AG08396 (cell line): ENCODE results near the gene BRI3BP.
"Not testable (repeated sequence)": the region's sequence is repeated elsewhere in the genome, so short reads cannot be mapped to it uniquely, and the experiment has no call there.

ENCODE experiments used
- DNase-seq: peaks from one replicate; pipeline ENCODE4 v3.0.0; 2012; ENCODE audit warnings: low spot score, mixed read lengths

Gene BRI3BP

DNA sequence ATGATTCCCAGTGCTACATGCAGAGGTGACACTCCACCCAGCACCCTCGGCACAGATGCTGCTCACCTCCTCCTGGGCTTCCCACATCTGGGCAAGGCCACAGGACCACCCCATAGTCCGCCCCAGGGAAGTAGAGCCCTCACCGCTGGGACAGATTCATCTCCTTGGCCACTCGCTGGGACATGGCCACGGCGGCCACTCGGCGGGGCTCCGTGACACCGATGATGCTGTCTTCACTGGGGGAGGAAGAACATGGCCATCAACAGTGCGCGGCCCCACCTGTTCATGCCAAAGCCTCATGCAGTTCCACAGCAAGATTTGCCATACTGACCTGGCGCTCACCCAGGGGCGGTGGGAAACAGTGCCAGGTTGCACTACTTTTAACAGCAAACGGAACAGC, 18.2 kb upstream of the BRI3BP start:
- no peak for DNase-seq

DNA sequence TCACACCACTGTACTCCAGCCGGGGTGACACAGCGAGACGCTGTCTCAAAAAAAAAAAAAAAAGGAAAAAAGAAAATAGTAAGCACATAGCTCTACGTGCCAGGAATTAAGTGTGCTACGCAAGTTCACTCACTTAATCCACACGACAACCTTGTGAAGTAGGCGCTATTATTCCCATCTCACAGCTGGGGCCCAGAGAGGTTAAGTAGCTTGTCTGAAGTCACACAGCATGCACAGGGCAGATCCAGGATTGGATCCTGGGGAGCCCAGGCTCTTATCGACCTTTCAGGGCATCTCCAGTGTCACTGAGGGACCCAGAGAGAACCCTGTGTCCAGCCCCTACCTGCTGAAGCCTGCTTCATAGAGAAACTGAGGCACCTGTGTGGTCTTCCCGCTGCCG, 16.4 kb upstream of the BRI3BP start:
- DNase-seq = no peak

DNA sequence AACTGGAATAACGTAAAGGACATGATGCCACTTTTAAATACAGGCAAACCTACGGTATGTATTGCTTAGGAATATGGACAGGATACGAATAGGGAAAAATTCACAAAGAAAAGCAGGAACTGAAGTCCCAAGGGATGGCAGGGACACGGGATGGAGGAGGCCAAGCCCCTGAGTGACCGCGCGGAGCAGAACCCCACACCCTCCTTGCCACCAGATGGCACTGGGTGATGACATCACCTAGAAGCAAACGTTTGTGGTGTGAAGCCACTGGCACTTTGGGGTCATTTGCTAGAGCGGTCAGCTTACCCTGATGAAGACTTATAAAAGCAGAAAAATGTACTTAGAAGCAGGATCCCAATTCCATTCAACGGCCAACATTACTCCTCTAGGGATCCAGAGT, 13.9 kb upstream of the BRI3BP start:
- no peak for DNase-seq

DNA sequence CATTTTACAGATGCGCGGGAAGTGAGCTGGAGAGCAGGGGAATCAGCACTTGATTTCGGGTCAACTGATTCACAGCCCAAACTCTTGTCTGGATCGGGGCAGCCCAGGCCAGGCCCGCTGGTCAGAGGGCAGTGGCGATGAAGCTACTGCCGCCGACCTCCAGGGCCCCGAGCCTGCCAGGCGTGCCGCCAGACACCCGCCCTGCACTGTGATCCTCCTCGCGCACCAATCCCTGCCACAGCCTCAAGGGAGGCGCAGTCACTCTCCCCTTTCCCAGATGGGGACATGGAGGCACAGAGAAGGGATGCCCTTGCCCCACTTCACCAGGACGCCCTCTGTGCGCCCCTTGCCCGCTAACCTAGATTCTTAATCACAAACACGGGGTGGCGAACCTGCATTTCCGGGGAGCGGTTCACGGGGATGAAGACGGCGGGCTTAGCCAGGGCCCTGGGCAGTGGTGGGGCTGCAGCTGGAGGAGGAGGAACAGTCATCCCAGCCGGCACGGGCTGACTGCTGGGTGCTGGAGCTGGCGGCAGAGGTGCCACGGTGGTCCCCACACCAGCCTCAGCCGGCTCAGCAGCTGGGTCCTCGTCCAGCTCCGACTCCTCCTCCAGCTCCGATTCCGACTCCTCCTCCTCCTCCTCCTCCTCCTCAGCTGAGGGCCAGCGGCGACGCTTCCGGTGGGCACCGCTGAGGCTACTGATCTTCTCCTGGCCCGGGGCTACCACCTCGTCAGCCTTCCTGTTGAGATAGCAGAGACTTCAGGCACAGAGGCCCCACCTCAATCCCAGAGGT, 13.2 kb upstream of the BRI3BP start:
- DNase-seq = no peak

DNA sequence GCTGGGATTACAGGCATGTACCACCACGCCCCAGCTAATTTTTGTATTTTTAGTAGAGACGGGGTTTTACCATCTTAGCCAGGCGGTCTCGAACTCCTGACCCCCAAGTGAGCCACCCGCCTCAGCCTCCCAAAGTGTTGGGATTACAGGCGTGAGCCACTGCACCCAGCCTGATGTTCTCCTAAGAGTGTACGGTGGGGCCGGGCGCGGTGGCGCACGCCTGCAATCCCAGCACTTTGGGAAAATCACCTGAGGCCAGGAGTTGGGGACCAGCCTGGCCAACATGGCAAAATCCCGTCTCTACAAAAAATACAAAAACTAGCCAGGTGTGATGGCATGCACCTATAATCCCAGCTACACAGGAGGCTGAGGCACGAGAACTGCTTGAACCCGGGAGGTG, 6.6 kb upstream of the BRI3BP start:
- DNase-seq = not testable (repeated sequence)

DNA sequence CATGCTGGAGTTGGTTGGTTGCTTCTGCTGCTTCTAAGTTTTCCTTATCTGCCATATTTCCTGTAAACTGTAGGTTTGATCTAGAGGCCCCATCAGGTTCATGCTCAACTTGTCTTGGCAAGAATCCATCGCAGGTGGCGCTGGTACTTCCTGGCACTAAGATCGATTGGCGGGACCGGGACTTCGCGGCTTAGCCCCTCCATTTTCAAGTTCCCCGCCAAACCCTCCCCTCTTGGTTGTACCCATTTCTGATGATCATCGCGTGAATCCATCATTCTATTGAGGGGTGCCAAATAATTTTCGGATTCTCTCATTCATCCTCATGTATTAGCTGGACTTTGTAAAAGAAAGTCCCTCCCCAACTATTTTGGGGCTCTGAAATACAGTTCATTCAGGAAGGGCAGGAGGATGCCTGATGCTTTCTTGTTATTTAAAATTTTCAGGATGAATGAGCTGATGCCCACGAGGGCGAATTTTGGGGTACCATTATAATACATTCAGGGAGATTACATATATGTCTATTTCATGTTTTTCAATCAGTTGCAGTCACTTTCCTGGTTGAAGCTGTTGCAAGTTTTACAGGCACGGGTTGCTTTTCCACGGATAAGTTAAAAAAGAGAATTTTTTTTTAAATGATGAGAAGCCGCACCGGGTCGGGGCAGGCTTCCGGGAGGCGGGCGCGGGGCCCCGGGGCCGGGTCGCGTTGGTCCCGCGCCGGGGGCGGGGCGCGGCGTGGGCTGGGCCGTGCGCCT, 395 bp upstream of the BRI3BP start:
- DNase-seq = no peak

DNA sequence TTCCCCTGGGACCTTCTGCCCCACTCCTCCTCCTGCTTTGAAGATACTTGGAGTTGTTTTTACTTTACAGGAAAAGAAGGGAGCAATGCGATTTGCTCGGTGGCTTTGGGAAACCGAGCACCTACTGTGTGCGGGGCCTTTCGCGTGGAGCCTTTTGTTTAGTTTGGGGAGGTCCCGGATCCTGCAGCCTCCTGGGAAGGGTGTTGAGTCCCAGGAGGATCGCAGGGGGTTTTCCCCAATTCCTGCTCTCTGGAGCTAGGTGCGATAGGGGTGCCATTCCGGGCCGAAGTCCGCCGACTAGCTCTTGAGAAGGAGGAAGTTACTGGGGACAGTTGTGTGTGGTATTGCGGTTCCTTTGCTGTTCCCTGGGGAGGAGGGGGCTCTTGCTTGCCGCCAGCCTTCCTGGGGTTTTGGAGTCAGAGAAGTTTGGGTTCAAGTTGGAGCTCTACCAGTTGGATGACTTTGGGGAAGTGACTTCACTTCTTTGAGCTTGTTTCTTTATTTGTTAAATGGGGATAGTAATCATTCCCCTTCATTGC, 1.1 kb downstream of the BRI3BP start:
- no peak for DNase-seq

DNA sequence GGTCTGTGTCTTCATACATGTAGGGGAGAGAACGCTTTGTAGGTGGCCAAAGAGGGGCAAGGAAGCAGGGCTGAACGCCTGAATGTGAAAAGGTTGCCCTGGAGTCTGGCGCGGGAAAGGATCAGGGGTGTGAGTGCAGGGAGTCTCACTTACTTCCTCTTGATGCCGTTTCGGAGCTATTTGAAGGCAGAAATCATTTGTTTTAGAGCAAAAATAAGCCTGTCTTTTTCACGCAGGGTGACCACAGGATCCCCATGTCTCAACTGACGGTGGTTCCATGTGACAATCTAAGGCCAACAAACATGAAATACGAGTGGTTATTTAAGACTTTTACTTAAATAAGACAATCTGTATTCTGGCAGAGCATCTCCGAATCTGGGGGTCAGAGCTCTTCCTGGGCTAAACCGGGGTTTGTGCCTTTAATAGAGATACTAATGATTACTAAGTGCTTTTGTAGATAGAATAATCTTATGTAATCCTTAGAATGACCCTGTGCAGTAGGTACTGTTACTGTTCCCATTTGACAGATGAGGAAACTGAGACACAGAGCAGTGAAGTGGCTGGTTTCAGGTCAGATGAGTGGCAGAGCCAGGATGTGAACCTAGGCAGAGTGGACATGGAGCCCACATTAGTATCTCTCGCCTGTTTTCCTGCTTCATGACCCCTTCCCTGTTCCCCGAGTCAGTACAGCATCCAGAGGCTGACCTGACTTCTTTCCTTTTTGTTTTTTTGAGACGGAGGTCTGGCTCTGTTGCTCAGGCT, 1.9 kb downstream of the BRI3BP start:
- DNase-seq = no peak

DNA sequence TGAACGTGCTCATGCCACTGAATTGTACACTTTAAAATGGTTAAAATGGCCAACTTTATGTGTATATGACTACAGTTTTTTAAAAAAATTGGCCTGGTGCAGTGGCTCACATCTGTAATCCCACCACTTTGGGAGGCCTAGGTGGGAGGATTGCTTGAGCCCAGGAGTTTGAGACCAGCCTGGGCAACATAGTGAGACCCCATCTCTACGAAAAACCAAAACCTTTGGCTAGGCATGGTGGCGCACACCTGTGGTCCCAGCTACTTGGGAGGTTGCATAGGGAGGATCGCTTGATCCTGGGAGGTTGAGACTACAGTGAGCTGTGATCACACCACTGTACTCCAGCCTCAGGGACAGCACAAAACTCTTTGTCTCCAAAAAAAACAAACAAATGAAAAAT, 5.3 kb downstream of the BRI3BP start:
- no peak for DNase-seq

DNA sequence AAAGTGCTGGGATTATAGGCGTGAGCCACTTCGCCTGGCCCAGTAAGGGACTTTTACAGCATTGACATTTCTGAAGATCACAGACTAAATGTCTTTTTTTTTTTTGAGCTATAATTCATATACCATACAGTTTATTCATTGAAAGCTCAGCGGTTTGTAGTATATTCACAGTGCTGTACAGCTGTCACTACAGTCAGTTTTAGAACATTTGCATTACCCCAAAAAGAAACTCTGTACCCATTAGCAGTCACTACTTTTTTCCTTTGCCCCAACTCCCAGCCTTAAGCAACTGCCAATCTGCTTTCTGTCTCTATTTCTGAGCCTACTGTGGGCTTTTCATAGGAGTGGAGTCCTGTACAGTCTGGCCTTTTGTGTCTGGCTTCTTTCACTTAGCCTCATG, 8.2 kb downstream of the BRI3BP start:
- no peak for DNase-seq

DNA sequence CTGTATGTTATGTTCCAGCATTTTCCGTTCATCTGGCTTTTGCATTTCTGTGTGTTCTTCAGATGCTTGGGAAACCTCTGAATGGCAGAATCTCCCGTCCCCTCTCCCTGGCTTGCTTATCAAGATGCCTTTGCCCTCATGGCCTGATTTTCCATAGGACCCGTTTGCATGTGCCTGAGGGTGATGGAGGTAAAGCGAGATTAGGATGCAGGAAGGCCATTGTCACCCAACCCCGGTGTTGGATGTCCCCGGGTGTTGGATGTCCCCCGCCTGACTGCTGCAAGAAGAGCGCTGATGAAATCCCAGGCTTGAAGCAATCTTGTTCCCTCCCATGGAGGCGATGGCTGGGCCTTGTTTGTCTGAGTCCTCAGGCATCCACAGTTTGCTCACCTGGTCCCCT, 9.6 kb downstream of the BRI3BP start:
- no peak for DNase-seq

DNA sequence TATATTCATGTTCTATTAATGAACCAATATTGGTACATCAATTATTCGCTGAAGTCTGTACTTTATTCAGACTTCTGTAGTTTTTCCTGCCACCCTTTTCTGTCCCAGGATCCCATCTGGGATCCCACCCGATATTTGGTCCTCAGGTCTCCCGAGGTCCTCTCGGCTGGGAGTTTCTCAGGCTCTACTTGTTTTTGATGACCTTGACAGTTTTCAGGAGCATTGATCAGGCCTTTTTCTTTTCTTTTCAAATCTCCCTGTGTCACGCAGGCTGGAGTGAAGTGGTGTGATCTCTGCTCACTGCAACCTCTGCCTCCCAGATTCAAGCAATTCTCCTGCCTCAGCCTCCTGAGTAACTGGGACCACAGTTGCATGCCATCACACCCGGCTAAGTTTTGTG, 11.2 kb downstream of the BRI3BP start:
- no peak for DNase-seq

DNA sequence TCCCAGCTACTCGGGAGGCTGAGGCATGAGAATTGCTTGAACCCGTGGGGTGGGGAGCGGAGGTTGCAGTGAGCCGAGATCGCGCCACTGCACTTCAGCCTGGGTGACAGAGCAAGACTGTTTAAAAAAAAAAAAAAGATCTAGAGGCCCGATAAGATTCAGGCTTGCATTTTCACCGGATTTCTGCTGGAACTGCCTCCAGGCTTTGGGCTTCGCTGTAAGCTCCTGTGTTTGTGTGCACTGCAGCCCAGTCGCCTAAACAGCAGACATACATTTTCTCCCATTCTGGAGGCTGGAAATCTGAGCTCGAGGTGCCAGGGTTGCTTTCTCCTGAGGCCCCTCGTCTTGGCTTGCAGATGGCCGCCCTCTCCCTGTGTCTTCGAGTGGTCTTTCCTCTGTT, 12.2 kb downstream of the BRI3BP start:
- DNase-seq = no peak

DNA sequence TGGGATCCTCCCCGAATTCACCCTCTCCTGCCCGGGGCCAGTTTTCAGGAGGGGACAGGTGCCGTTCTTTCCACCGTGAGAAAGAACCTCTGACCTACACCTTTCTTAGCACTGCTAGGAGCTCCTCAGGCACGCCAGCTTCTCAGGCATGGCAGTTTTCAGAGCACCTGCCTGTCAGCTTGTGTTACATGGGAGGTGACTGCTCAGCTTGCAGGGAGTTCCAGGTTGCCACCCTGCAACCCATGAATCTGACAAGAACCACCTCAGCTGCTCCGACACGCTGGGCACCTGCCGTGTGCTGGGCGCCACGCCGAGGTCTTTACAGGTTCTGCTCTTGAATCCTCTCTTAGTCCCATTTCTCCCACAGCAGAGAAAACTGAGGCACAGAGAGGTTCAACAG, 12.9 kb downstream of the BRI3BP start:
- no peak for DNase-seq

DNA sequence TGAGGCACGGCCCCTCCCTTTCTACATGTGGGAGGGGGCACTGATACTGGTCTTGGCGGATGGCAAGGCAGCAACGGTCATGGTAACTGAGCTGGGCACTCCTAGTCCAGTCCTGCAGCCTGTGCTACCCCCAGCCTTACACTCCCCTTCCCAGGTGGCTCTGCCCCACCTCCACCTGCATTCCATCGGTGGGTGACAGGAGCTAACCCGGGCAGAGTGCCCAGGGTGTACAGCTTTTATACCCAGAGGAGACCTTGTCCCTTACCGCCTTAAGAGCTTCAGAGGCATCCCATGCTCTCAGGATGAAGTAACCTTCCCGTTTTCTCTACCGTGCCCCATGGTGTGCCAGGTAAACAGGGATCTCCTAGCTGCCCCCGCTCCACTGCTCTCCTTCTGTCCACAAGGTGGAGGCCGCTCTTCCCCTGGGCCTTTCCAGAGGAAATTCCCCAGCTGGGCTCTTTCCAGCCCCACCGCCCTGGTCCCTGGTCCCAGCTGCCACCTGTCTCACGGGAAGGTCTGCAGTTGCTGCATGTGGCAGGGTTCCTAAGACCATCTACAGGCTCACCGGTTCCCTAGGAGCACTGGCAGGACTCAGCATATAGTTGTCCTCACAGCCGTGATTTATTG, 20.5 kb downstream of the BRI3BP start:
- DNase-seq = no peak

DNA sequence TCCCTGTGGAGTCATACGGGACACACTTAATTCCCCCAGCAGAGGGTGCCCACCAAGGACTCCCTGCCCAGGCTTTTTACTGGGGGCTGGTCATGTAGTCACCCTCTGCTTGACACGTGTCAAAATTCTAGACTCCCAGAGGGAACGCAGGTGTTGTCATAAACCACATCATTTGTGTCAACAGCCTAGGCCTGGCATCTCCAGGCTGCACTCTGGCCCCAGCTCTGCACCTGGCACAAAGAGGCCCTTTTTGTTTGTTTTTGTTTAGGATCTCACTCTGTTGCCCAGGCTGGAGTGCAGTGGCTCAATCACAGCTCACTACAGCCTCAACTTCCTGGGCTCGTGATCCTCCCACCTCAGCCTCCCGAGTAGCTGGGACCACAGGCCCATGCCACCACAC, 21.1 kb downstream of the BRI3BP start:
- no peak for DNase-seq

DNA sequence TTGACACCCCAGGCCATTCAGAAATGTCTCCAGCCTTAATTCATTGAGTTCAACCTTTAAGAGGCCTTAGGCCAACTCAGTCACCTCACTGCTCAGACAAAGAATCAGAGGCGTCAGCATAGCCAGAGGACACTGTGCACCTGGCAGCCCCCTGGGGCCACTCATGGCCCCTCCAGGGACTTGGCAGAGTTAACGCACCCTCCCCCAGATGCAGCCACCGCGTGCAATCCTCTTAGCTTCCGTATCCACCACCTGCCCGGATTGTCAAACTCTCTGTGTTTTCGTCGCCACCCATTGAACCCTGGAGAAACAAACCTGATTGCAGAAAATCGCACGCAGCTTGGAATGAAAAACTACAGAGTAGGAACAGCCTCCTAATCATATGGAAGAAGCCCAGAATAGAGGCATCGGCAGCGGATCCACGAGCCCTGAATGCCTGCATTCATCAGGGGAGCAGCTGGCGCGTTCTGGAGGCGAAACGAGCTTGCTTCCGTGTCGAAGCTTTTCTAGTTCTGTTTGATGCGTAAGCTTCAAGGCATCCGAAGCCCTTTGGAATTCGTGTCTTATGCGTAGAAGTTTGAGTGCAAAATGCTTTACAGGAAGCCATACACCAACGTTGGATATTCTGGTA, 22.4 kb downstream of the BRI3BP start:
- DNase-seq = no peak

DNA sequence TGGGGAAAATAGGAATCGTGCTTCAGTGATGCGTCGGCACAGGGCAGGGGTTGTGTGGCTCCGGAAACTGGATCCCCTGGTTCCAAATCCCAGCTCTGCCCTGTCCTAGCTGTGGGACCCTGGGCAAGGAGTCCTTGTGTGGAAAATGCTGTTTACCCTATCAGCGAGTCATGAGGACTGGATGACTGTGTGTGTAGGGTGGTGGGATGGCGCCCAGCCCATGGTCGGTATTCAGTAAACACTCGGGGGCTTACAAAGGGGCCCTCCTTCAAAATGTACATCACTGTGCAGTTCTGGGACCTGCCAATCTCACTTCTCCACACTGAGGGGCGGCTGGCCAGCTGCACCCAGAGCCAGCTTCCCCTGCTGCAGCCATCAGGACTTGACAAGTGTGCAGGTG, 24.4 kb downstream of the BRI3BP start:
- DNase-seq = no peak

DNA sequence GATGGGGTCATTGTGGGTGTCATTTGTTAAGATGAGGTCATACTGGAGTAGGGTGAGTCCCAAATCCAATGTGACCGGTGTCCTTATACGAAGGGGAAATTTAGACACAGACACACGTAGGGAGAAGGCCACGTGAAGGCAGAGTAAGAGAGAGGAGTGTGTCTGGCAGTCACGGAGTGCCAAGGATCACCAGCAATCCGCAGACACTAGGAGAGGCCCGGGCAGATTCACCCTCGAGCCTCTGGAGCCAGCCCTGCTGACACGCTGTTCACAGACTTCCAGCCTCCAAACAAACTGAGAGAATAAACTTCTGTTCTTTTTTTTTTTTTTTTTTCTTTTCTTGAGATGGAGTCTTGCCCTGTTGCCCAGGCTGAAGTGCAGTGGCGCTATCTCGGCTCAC, 24.9 kb downstream of the BRI3BP start:
- DNase-seq = no peak

DNA sequence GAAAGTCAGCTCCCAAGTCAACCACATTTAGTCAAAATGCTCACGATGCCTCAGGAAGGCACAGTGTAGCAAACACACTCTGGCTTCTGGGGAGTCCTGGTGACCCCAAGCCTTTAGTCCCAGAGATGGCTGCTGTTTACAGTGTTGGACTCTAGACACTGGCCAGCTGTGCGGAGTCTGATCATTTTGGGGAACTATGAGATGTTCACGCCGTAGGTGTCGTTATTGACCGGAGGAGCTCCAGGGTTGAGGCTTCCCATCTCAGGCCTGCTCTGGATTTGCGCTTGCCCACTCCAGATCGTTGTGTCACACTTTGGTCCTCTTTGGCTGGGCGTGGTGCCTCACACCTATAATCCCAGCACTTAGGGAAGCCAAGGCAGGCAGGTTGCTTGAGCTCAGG, 27.7 kb downstream of the BRI3BP start:
- DNase-seq = no peak

DNA sequence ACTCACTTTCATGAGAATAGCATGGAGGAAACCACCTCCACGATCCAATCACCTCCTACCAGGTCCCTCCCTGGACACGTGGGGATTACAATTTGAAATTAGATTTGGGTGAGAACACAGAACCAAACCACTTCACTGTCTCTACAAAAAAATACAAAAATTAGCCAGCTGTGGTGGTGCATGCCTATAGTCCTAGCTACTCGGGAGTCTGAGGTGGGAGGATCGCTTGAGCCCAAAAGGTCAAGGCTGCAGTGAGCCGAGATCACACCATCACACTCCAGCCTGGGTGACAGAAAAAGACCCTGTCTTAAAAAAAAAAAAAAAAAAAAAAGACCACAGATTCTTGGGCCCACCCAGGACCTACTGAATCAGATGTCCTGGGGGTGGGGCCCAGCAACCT, 28.3 kb downstream of the BRI3BP start:
- no peak for DNase-seq

DNA sequence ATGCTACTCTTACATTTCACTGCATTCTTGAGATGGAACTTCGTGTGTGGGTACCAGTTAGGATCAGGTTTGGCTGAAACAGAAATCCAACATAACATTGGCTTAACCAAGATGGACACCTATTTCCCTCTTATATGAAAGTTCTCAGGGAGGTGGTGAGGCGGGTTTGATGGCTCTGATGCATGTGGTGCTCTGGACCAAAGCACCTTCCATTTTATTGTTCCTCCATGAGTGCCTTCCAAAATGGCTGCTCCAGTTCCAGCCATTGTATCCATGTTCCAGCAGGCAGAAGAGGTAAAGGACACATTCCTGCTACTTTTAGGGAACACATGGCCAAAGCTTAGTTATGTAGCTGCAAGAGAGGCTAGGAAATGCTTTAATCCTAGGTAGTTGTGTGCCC, 29.6 kb downstream of the BRI3BP start:
- DNase-seq = no peak
